ENCODE measurements around the gene PLXNA4.

The PLXNA4 gene

GRCh38 chr7:132435016-132435990, 141.0 kb downstream of the PLXNA4 start:
- H3K27ac Mint-ChIP-seq = peak overlapping the region; percentile 50
- ATAC-seq (no peak), DNase-seq (no peak)

GRCh38 chr7:132434041-132434440, 142.2 kb downstream of the PLXNA4 start:
- no peak for DNase-seq
- Mint-ChIP-seq H3K36me3 (ENCODE audit: low read depth) (no peaks in the 10 kb centered on the region), H3K9me3 (peaks cover 4% of the 10 kb centered on the region), H3K4me1 (peaks cover 88% of the 10 kb centered on the region), H3K27ac (peak overlapping the region; percentile 34), H3K4me3 (no peak overlapping the region), H3K27me3 (no peaks in the 10 kb centered on the region)
- ATAC-seq = no peak

More at GRCh38 chr7:132435016-132435990, 141.0 kb downstream of the PLXNA4 start:
- no peaks in the 10 kb centered on the region for H3K27me3 Mint-ChIP-seq
- peak overlapping the region; percentile 59 for H3K4me3 Mint-ChIP-seq
- H3K4me1 Mint-ChIP-seq = peaks cover 88% of the 10 kb centered on the region
- H3K9me3 Mint-ChIP-seq = peaks cover 4% of the 10 kb centered on the region
- H3K36me3 Mint-ChIP-seq (ENCODE audit: low read depth) = no peaks in the 10 kb centered on the region

GRCh38 chr7:132433301-132433700, 143.0 kb downstream of the PLXNA4 start:
- H3K4me3 Mint-ChIP-seq = no peak overlapping the region
- no peaks in the 10 kb centered on the region for H3K27me3 Mint-ChIP-seq
- H3K4me1 Mint-ChIP-seq = peaks cover 86% of the 10 kb centered on the region
- no peaks in the 10 kb centered on the region for H3K36me3 Mint-ChIP-seq (ENCODE audit: low read depth)
- no peak for DNase-seq
- peaks cover 4% of the 10 kb centered on the region for H3K9me3 Mint-ChIP-seq
- ATAC-seq = no peak
- H3K27ac Mint-ChIP-seq = peak overlapping the region; percentile 18

GRCh38 chr7:132430861-132431822, 145.1 kb downstream of the PLXNA4 start:
- Mint-ChIP-seq H3K27me3 (no peaks in the 10 kb centered on the region), H3K9me3 (peaks cover 4% of the 10 kb centered on the region), H3K27ac (peak overlapping the region; percentile 85), H3K4me1 (peaks cover 70% of the 10 kb centered on the region), H3K4me3 (peak overlapping the region; percentile 25), H3K36me3 (ENCODE audit: low read depth) (no peaks in the 10 kb centered on the region)
- ATAC-seq (peak; percentile 92), DNase-seq (peak; percentile 50)

GRCh38 chr7:132430041-132430855, 146.0 kb downstream of the PLXNA4 start:
- peak overlapping the region; percentile 85 for H3K27ac Mint-ChIP-seq
- H3K4me1 Mint-ChIP-seq = peaks cover 69% of the 10 kb centered on the region
- ATAC-seq (no peak), DNase-seq (no peak)
- no peak overlapping the region for H3K4me3 Mint-ChIP-seq
- peaks cover 4% of the 10 kb centered on the region for H3K9me3 Mint-ChIP-seq
- no peaks in the 10 kb centered on the region for H3K27me3 Mint-ChIP-seq
- H3K36me3 Mint-ChIP-seq (ENCODE audit: low read depth) = no peaks in the 10 kb centered on the region

GRCh38 chr7:132429181-132429580, 147.1 kb downstream of the PLXNA4 start:
- H3K27ac Mint-ChIP-seq = no peak overlapping the region
- H3K27me3 Mint-ChIP-seq = no peaks in the 10 kb centered on the region
- no peak for DNase-seq
- H3K4me3 Mint-ChIP-seq = no peak overlapping the region
- peaks cover 4% of the 10 kb centered on the region for H3K9me3 Mint-ChIP-seq
- ATAC-seq = no peak
- H3K36me3 Mint-ChIP-seq (ENCODE audit: low read depth) = no peaks in the 10 kb centered on the region
- peaks cover 58% of the 10 kb centered on the region for H3K4me1 Mint-ChIP-seq

GRCh38 chr7:132428247-132428919, 147.9 kb downstream of the PLXNA4 start:
- no peaks in the 10 kb centered on the region for H3K36me3 Mint-ChIP-seq (ENCODE audit: low read depth)
- H3K9me3 Mint-ChIP-seq = peaks cover 4% of the 10 kb centered on the region
- ATAC-seq = no peak
- H3K4me1 Mint-ChIP-seq = peaks cover 50% of the 10 kb centered on the region
- no peaks in the 10 kb centered on the region for H3K27me3 Mint-ChIP-seq
- no peak overlapping the region for H3K27ac Mint-ChIP-seq
- H3K4me3 Mint-ChIP-seq = no peak overlapping the region
- no peak for DNase-seq

- Mint-ChIP-seq H3K4me1 (peaks cover 26% of the 10 kb centered on the region), H3K27ac (no peak overlapping the region), H3K27me3 (no peaks in the 10 kb centered on the region), H3K9me3 (peaks cover 6% of the 10 kb centered on the region), H3K36me3 (ENCODE audit: low read depth) (no peaks in the 10 kb centered on the region), H3K4me3 (no peak overlapping the region)
- no peak for DNase-seq
- ATAC-seq = no peak
These were observed 150.3 kb downstream of the PLXNA4 start for GRCh38 chr7:132425942-132426341.

GRCh38 chr7:132424821-132425724, 151.2 kb downstream of the PLXNA4 start:
- DNase-seq = no peak
- Mint-ChIP-seq H3K27ac (no peak overlapping the region), H3K36me3 (ENCODE audit: low read depth) (no peaks in the 10 kb centered on the region), H3K27me3 (no peaks in the 10 kb centered on the region), H3K4me1 (peaks cover 17% of the 10 kb centered on the region), H3K9me3 (peaks cover 10% of the 10 kb centered on the region), H3K4me3 (no peak overlapping the region)
- no peak for ATAC-seq

- H3K27me3 Mint-ChIP-seq = no peaks in the 10 kb centered on the region
- no peak overlapping the region for H3K27ac Mint-ChIP-seq
- DNase-seq (no peak), ATAC-seq (no peak)
- H3K4me3 Mint-ChIP-seq = no peak overlapping the region
- peaks cover 10% of the 10 kb centered on the region for H3K9me3 Mint-ChIP-seq
- no peaks in the 10 kb centered on the region for H3K36me3 Mint-ChIP-seq (ENCODE audit: low read depth)
- peaks cover 11% of the 10 kb centered on the region for H3K4me1 Mint-ChIP-seq
These were observed 152.0 kb downstream of the PLXNA4 start for GRCh38 chr7:132424277-132424676.

- H3K4me3 Mint-ChIP-seq = no peak overlapping the region
- no peak overlapping the region for H3K27ac Mint-ChIP-seq
- DNase-seq (no peak), ATAC-seq (no peak)
- peaks cover 10% of the 10 kb centered on the region for H3K9me3 Mint-ChIP-seq
- H3K4me1 Mint-ChIP-seq = peaks cover 14% of the 10 kb centered on the region
- H3K36me3 Mint-ChIP-seq (ENCODE audit: low read depth) = no peaks in the 10 kb centered on the region
- H3K27me3 Mint-ChIP-seq = no peaks in the 10 kb centered on the region
These were observed 152.6 kb downstream of the PLXNA4 start for GRCh38 chr7:132423594-132424200.

- H3K27ac Mint-ChIP-seq = no peak overlapping the region
- H3K4me1 Mint-ChIP-seq = peaks cover 13% of the 10 kb centered on the region
- no peak for DNase-seq
These were observed 153.7 kb downstream of the PLXNA4 start for GRCh38 chr7:132422502-132423111.

More at GRCh38 chr7:132422502-132423111, 153.7 kb downstream of the PLXNA4 start:
- ATAC-seq = no peak
- Mint-ChIP-seq H3K36me3 (ENCODE audit: low read depth) (no peaks in the 10 kb centered on the region), H3K27me3 (no peaks in the 10 kb centered on the region), H3K9me3 (peaks cover 10% of the 10 kb centered on the region), H3K4me3 (no peak overlapping the region)
